Cardiac septum (tissue), 1 donor: ENCODE data around the gene ATP10B. TPM values are rescaled to one million over a fixed set of nuclear protein-coding genes. Genes with fewer than 3 reads are reported as not detected.

Source experiments
- DNase-seq: peaks from one replicate; pipeline ENCODE4 v3.0.0-alpha.2; 2020; ENCODE audit warnings: low spot score
- intact Hi-C: fragments of 100-400 bp; cut with DNase I; formaldehyde crosslinking; loops from one replicate; pipeline ENCODE4 v1.14.0; 2022
- total RNA-seq: library from RNA; stranded (reverse); fragmentation: NEBNext Ultra II Directional; extraction: Animal tissue kit (Norgen Biotek cat#: 25700); gene quantifications from one replicate; pipeline ENCODE4 v1.2.1, GENCODE V29; 2021
- donor health status: DM: no; HTN: no; CAD: no.

Gene ATP10B
- total RNA-seq, 1 donor from 2014 or later: not detected

GRCh38 chr5:160649304-160649703 is 202.7 kb downstream of the ATP10B start:
- DNase-seq: no peak
- intact Hi-C loops: no loop called here

- DNase-seq: no peak
- intact Hi-C loops: no loop called here
These were observed 206.0 kb downstream of the ATP10B start for GRCh38 chr5:160646033-160646432.

GRCh38 chr5:160643616-160644240 is 208.3 kb downstream of the ATP10B start:
- intact Hi-C loops: no loop called here
- DNase-seq: no peak

DNA sequence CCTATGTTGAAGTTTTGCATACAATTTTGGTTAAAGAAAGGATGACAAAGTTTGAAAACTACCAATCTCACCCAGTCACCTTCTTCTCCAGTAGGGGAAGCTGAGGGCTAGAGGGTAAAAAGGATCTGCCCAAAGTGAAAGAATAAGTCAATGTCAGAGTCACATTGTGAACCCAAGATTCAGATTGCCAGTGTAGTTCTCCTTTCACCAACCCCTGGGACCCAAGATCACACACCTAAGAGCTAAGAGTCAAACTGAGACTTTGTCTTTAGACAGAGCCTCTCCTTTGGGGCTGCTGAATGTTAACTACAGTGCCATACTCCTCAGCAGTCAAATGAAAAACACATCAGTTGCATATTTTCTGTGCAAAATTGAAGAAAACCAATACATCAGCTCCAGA is 210.6 kb downstream of the ATP10B start:
- intact Hi-C loops: no loop called here
- no peak for DNase-seq

DNA sequence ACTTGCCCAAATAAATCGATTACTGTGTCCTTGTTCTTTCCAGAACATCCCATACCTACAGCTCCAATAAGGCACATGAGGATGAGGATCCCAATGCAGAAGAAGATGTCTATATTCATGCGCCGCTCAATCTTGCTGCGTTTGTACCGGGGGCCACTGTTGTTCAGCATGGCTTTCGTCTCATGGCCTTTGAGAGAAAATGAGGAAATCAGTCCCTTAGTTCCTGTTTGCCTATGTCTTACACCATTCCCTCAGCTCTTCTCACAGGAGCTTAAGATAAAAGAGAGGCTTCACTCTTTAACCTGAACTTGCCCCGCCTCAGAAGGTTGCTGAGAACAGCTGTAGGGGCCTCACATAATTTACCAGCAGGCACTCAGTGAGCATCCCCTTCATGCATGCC is 211.6 kb downstream of the ATP10B start:
- intact Hi-C loops: no loop called here
- DNase-seq: no peak

- intact Hi-C loops: no loop called here
- no peak for DNase-seq
These were observed 213.8 kb downstream of the ATP10B start for GRCh38 chr5:160638161-160638742.

DNA sequence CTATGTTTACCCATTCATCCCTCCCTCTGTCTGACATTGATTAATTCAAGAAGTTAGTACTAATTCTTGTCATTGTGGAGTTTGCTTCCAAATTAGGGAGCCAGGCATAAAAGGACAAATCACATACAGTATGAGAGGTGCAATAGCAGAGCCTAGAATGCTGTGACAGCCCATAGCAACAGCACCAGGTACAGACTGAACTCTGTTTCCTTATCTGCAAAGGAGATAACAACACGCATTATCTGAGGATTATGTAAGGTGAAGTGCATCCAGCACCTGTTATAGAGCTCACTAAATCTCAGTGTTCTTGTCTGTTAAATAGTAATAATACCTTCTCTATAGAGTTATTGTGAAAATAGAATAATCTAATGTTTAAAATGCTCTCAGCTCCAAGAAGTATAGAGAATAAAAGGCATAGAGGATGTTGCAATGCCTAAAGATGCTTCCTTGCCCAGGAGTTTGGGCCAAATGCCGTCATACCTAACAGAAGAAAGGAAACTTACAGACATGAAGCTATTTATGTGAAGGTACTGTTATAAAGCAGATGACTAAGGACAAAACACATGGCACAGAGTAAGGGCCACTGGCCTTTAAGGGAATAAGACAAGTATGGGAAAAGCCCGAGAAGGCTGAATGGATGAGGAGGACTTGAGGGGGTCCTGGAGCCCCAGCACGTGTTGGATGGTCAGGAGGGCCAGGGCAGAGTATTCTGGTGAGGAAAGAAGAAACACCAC is 214.5 kb downstream of the ATP10B start:
- intact Hi-C loops: no loop called here
- no peak for DNase-seq

GRCh38 chr5:160635663-160636062 is 216.3 kb downstream of the ATP10B start:
- no peak for DNase-seq
- intact Hi-C loops: no loop called here

DNA sequence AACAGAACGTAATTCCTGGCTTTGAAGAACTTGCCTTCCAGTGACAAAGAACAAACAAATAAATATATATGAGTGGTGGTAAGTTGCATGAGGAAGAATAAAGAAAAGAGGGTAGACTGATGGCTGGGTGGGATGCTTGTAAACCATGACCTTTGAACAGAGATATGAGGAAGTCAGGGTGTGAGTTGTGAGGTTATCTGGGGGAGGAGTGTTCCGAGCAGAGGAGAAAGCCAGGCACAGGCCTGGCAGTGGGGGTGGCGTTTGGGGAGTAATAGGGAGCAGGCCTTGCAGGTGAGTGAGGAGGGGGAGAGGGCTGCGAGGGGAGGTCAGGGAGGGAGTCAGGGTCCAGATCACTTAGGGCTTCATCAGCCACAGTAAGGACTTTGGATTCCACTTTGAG is 217.0 kb downstream of the ATP10B start:
- intact Hi-C loops: no loop called here
- no peak for DNase-seq

- DNase-seq: no peak
- intact Hi-C loops: no loop called here
These were observed 223.0 kb downstream of the ATP10B start for GRCh38 chr5:160629003-160629402.

GRCh38 chr5:160628619-160628968 is 223.4 kb downstream of the ATP10B start:
- no peak for DNase-seq
- intact Hi-C loops: no loop called here

DNA sequence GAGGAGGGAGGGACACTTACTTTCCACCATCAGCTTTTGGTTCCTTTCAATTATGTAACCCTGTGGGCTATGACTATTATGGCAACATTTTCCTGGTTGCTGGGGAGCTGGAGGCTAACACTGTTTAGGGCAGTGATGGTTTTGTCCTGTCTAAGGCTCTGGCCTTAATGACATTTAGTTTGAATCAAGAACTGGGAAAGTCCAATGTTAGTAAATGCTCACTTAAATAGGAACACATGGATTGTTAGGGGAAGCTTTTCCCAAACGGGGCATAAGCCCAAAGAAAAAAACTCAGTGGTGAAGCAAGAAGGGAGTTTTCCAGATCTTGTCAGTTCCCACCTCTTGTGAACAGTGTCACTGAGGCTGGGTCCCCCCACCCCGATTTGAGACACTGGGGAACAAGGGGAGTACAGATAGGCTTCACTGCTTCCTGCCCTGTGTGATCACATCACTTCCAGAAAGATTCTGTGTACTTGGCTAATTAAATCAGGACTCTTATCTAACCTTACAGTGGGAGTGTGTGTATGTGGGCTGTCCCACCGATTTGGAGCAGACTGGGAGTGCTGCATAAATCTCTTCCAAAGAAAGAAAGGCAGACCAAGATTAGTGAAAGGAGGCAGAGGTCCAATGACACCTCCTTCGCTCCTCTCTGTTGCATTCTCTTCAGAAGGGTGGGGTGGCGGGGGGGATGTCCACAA is 223.9 kb downstream of the ATP10B start:
- no peak for DNase-seq
- intact Hi-C loops: no loop called here

DNA sequence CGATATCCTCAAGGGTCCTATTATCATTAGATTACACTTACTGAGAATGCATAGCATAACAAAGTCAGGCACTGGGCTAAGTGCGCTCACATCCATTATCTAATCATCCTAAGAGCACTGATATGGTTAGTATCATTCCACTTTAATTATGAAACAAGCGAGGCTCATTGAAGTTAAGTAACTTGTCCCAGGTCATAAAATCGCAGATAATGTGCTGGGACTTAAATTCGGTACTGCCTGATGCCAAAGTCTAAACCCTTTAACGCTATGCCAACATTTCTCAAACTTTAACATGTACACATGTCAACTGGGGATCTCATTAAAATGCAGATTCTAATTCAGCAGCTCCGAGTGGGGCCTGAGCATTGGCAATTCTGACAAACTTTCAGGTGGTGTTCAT is 225.7 kb downstream of the ATP10B start:
- intact Hi-C loops: no loop called here

DNA sequence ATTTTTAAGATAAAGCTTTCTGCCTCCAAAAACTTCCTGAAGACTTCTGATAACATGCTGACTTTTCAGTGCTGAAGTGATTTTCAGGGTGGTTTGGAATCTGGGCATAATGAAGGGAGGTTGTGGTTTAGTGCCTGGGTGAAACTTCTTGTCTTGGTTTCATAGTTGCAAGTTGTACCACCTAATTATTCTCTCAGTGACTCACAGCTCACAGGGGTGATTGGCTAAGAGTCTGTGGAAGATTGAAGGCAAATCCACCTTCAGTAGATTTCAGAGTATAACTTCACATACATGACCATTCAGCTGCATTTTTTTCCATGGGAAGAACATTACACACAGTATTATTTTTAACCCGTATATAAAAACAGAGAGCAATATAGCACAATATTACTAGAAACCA is 230.5 kb downstream of the ATP10B start:
- intact Hi-C loops: no loop called here
- DNase-seq: no peak

More for the DNA sequence above, 225.7 kb downstream of the ATP10B start:
- DNase-seq: no peak

GRCh38 chr5:160620401-160620800 is 231.6 kb downstream of the ATP10B start:
- DNase-seq: no peak
- intact Hi-C loops: no loop called here

DNA sequence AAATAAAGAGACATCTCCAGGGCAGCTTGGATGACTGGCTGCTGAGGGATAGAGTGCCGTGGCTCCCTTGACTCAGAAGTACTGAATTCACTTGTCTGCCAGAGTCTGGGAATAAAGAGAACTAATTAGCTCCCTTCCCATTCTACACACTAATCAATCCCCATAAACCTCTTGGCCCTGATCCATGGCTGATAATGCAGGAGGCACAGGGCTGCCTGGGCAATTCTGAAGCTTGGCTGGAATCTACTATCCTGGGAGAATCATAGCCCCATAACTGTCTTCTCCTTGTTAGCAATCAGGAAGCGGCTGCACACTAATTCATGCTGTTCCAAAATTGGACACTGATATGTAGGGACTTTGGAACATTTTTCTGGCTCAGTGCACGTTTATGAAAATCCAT is 232.6 kb downstream of the ATP10B start:
- DNase-seq: no peak
- intact Hi-C loops: no loop called here

DNA sequence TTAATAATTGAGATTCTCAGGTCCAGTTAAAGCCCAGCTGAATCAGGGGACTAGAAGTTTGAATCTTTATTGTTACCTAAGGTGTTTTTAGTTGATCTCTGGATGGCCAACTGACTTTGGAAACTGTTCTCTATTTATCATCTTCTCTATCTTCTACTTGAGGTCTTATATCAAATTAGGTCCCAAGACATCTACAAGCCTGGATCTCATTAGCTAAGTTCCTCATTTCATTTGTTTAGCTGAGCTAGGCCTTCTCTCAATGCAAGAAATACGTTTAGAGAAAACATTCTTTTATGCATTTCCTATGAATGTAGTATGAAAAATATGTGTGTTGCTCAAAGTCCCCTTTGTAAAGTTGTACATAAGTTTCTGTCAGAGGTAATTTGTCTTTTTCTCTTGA is 233.7 kb downstream of the ATP10B start:
- no peak for DNase-seq
- intact Hi-C loops: no loop called here

- intact Hi-C loops: no loop called here
- no peak for DNase-seq
These were observed 235.1 kb downstream of the ATP10B start for GRCh38 chr5:160616712-160617497.

GRCh38 chr5:160614136-160614535 is 237.9 kb downstream of the ATP10B start:
- no peak for DNase-seq
- intact Hi-C loops: no loop called here

DNA sequence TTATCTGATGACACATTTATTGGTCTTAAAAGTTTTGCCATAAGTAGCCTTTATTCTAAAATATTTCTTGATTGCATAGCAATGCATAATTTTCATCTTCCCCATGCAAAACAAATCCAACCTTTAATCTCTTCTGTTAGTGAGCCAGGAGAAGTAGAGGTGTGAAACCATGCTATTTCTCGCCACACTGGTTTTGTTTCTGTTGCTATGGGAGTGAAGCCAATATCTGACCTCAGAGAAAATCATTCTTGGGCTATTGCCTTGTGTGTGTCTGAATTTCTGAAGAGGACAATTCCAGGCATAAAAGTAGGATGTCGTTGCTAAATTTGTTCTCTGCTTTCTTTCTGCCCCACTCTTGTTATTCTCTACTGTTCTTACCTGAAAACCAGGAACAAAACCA is 246.7 kb downstream of the ATP10B start:
- intact Hi-C loops: no loop called here
- DNase-seq: no peak
